Erythroblast (primary cell): Measurements from ENCODE around the gene DENND1C.

Experiments used
- GATA1 ChIP-seq: IDR thresholded peaks from 2 replicates; pipeline ENCODE4 v1.6.1; 2011; ENCODE audit warnings: low read depth, mild to moderate bottlenecking, control low read depth, low read length, moderate library complexity
- POLR2A ChIP-seq: IDR thresholded peaks from 2 replicates; pipeline ENCODE4 v1.6.1; 2011; ENCODE audit warnings: mild to moderate bottlenecking, low read length

DNA sequence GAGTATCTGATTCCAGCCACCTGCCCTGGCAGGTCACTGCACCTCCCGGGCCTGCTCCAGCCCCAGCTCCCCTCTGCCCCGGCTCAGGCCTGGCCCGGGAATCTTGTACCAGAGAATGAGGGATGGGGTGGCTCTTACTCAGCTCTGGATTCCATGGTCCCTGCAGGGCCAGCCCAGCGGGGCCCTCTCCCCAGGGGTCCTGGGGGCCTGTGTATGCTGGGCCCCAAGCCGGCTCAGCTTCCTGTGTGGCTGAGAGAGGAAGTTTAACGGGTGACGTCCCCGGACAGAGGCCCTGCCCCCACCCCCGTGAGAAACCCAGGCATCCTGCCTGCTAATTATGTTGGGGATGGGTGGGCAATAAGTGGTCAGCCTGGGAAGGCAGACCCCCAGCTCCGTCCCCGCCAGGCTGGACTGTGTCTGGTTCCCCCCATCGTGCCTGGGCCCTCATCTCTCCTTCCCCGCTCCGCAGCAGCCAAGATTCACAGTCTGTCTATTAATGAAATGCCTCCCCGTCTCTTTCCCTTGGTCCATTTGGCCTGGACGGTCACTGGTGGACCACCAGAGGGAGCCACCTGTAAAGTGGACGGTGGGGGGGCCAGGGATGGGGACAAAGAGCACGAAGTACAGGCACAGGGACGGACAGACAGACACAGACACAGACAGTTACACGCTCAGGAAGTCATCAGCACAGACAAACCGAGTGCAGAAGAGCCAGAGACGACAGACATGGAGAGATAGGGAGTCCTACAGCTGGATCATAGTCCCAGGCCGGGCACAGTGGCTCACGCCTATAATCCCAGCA is at the start of gene DENND1C:
- TF ChIP-seq POLR2A (no peak), GATA1 (no peak)
